A549 (cell line): ENCODE results near the gene PDSS2. TPM values are rescaled to one million over a fixed set of nuclear protein-coding genes. Genes with fewer than 3 reads are reported as not detected.
"Not testable (repeated sequence)": the region's sequence is repeated elsewhere in the genome, so short reads cannot be mapped to it uniquely, and the experiment has no call there.

Experiments used
- ATAC-seq, 2 experiments: fragments of 200-7000 bp in 1 of 2; fragments of >200 bp in 1 of 2; cut with Nextera tagmentation in 1 of 2; cut with Tn5 transposase in 1 of 2; 3 replicates each; pipeline versions ENCODE4 v1.8.0 to v1.9.1; 2018 to 2020; ENCODE audit warnings: mild to moderate bottlenecking in 1 of 2, moderate library complexity in 1 of 2
- CTCF ChIA-PET: fragments of 300-600 bp; sonication (Branson Sonifier 250); formaldehyde crosslinking; extraction: SDS; loops from one replicate; lab custom pipeline; 2021; ENCODE audit warnings: antibody characterized with exemption, inconsistent platforms; lab: Yijun Ruan, JAX
- POLR2A ChIA-PET: fragments of 350-600 bp; formaldehyde crosslinking; extraction: SDS; loops from one replicate; lab custom pipeline; 2021; ENCODE audit warnings: antibody characterized with exemption, inconsistent platforms; lab: Yijun Ruan, JAX
- DNase-seq, 2 experiments: peaks; one replicate each; pipeline versions ENCODE4 v3.0.0 to v3.0.0-alpha.2; 2011 to 2016; ENCODE audit warnings: low read depth in 1 of 2, low spot score in 1 of 2
- FAIRE-seq: peaks from 2 replicates; lab custom pipeline; 2011; peaks lifted over from hg19 to GRCh38; lab: Jason Lieb, UNC
- H3K27ac ChIP-seq, 2 experiments: fragments of >200 bp; sonication (Bioruptor Twin); formaldehyde crosslinking; 3 replicates each; pipeline ENCODE4 v1.5.1; 2016 to 2017
- H3K4me1 ChIP-seq: fragments of >200 bp; sonication (Bioruptor Twin); formaldehyde crosslinking; 3 replicates; pipeline ENCODE4 v1.6.1; 2016
- H3K4me2 ChIP-seq: fragments of >200 bp; sonication (Bioruptor Twin); formaldehyde crosslinking; 3 replicates; pipeline ENCODE4 v1.6.1; 2016
- H3K4me3 ChIP-seq: fragments of >200 bp; sonication (Bioruptor Twin); formaldehyde crosslinking; 3 replicates; pipeline ENCODE4 v1.5.1; 2016
- H3K9me3 ChIP-seq: fragments of >200 bp; sonication (Bioruptor Twin); formaldehyde crosslinking; 3 replicates; pipeline ENCODE4 v1.6.1; 2016
- BHLHE40 ChIP-seq: IDR thresholded peaks from 2 replicates; pipeline ENCODE4 v1.6.1; 2012; ENCODE audit warnings: low read depth, low read length, inconsistent platforms
- CHD2 ChIP-seq: fragments of 150-350 bp; IDR thresholded peaks from 2 replicates; pipeline ENCODE4 v1.6.1; 2014; ENCODE audit warnings: low read length; ENCODE audit not compliant: partially characterized antibody
- E2F6 ChIP-seq: IDR thresholded peaks from 2 replicates; pipeline ENCODE4 v1.6.1; 2012; ENCODE audit warnings: low read depth, borderline replicate concordance
- JUN ChIP-seq, 2 experiments: fragments of >200 bp; sonication (Bioruptor Twin); formaldehyde crosslinking; IDR thresholded peaks; 2 replicates in 1 of 2; 3 replicates in 1 of 2; pipeline ENCODE4 v1.6.1; 2016 to 2017
- KDM1A ChIP-seq: fragments of 200-600 bp; sonication (generic); IDR thresholded peaks from 2 replicates; pipeline ENCODE4 v1.6.1; 2016; ENCODE audit warnings: low read depth, mild to moderate bottlenecking
- MAZ ChIP-seq: fragments of 150-350 bp; IDR thresholded peaks from 2 replicates; pipeline ENCODE4 v1.6.1; 2014; ENCODE audit warnings: antibody characterized with exemption, low read depth, low read length, borderline replicate concordance
- NFE2L2 ChIP-seq: fragments of 150-350 bp; conservative IDR thresholded peaks from 2 replicates; pipeline ENCODE4 v1.6.1; 2014; ENCODE audit warnings: low read length
- NPAS2 ChIP-seq: fragments of 250-450 bp; sonication (Bioruptor Pico); IDR thresholded peaks from 2 replicates; pipeline ENCODE4 v1.8.0; 2022; ENCODE audit warnings: mild to moderate bottlenecking, moderate library complexity, borderline replicate concordance
- PHF8 ChIP-seq: fragments of 200-600 bp; sonication (generic); IDR thresholded peaks from 2 replicates; pipeline ENCODE4 v1.6.1; 2016; ENCODE audit warnings: low read depth, mild to moderate bottlenecking, antibody characterized with exemption, moderate library complexity, borderline replicate concordance
- RAD21 ChIP-seq, 2 experiments: fragments of >200 bp in 1 of 2; sonication (Bioruptor Twin) in 1 of 2; formaldehyde crosslinking in 1 of 2; IDR thresholded peaks in 1 of 2; conservative IDR thresholded peaks in 1 of 2; 2 replicates in 1 of 2; 3 replicates in 1 of 2; pipeline ENCODE4 v1.6.1; 2012 to 2018; ENCODE audit warnings: inconsistent platforms in 1 of 2
- RARB ChIP-seq: fragments of 250-450 bp; sonication (Bioruptor Pico); IDR thresholded peaks from 2 replicates; pipeline ENCODE4 v1.8.0; 2021; ENCODE audit warnings: mild to moderate bottlenecking, moderate library complexity
- RFX5 ChIP-seq: fragments of 450-650 bp; IDR thresholded peaks from 2 replicates; pipeline ENCODE4 v1.7.1; 2014; ENCODE audit warnings: antibody characterized with exemption, mild to moderate bottlenecking, moderate library complexity
- SMC3 ChIP-seq: fragments of >200 bp; sonication (Bioruptor Twin); formaldehyde crosslinking; IDR thresholded peaks from 3 replicates; pipeline ENCODE4 v1.6.1; 2018; ENCODE audit warnings: inconsistent platforms
- ZFP36 ChIP-seq: fragments of 450-650 bp; IDR thresholded peaks from 2 replicates; pipeline ENCODE4 v1.6.1; 2014; ENCODE audit warnings: borderline replicate concordance; ENCODE audit not compliant: partially characterized antibody
- ZNF302 ChIP-seq: fragments of 250-450 bp; sonication (Bioruptor Pico); IDR thresholded peaks from 2 replicates; pipeline ENCODE4 v1.9.0; 2021; ENCODE audit warnings: inconsistent platforms, mild to moderate bottlenecking, moderate library complexity
- ZSCAN20 ChIP-seq: fragments of 250-450 bp; sonication (Bioruptor Pico); IDR thresholded peaks from 2 replicates; pipeline ENCODE4 v1.8.0; 2022; ENCODE audit warnings: mild to moderate bottlenecking, moderate library complexity
- WGBS: methylation state at CpG from one replicate; pipeline ENCODE4 v1.1.6; 2017; ENCODE audit errors: missing lambda C conversion rate; 5-methylcytosine and 5-hydroxymethylcytosine counted together
- polyA plus RNA-seq, 4 experiments: library from polyadenylated mRNA; depleted of rRNA in 3 of 4; stranded (reverse); fragments of >200 nt; fragmentation: RNase III in 1 of 4; extraction: RNeasy Plus Mini Kit Qiagen cat#74134 plus additional on column Dnase treatment in 1 of 4; gene quantifications; 2 replicates in 3 of 4; 3 replicates in 1 of 4; pipeline ENCODE4 v1.2.3, GENCODE V29; 2011 to 2017
- TF ChIP-seq, protein P1 (sequence below): fragments of 150-350 bp; IDR thresholded peaks from 2 replicates; pipeline ENCODE4 v1.6.1; 2014; ENCODE audit warnings: low read depth, mild to moderate bottlenecking, low read length
- TF ChIP-seq, protein P2 (sequence below): fragments of >200 bp; sonication (Bioruptor Twin); formaldehyde crosslinking; IDR thresholded peaks from 3 replicates; pipeline ENCODE4 v1.6.1; 2016
- TF ChIP-seq, protein P3 (sequence below): fragments of 450-650 bp; IDR thresholded peaks from 2 replicates; pipeline ENCODE4 v1.6.1; 2014; ENCODE audit warnings: antibody characterized with exemption
- TF ChIP-seq, protein P4 (sequence below): IDR thresholded peaks from 2 replicates; pipeline ENCODE4 v1.6.1; 2012
- TF ChIP-seq, protein P5 (sequence below): fragments of >200 bp; sonication (Bioruptor Twin); formaldehyde crosslinking; IDR thresholded peaks from 3 replicates; pipeline ENCODE4 v1.5.1; 2016

Gene PDSS2
- polyA plus RNA-seq, 2 of the 4 experiments (the other 2 are of a cell fraction): 7.2 to 17.3 TPM

DNA sequence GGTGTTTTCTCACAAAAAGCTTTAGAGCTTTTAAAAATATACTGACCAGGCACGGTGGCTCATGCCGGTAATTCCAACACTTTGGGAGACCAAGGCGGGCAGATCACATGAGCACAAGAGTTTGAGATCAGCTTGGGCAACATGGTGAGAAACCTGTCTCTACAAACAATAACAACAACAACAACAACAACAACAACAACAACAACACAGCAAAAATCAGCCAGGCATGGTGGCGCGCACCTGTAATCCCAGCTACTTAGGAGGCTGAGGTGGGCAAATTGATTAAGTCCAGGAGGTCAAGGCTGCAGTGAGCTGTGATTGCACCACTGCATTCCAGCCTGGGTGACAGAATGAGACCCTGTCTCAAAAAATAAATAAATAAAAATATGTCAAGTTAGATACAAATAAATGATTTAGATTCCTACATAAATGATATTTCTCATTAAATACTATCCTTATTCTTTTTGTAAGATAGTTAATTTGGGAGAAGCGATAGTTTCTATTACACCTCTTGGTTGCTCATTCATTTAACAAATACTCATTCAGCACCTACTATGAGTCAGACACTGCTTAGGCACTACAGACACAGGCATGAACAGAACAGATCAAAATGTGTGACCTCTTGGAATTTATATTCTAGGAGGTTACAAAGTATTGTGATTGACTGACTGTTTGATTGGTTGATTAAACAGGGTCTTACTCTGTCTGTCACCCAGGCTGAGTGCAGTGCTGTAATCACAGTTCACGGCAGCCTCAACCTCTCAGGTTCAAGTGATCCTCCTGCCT, 260.5 kb downstream of the PDSS2 start:
- CTCF ChIA-PET: no interaction called here
- Histone ChIP-seq H3K4me2 (no peak overlapping the region), H3K27ac (no peak overlapping the region), H3K4me3 (no peak overlapping the region), H3K4me1 (no peaks in the 10 kb centered on the region), H3K9me3 (no peaks in the 10 kb centered on the region)
- POLR2A ChIA-PET: no interaction called here
- FAIRE-seq (no peak), DNase-seq (no peak), ATAC-seq (no peak)
- TF ChIP-seq, protein P1, sequence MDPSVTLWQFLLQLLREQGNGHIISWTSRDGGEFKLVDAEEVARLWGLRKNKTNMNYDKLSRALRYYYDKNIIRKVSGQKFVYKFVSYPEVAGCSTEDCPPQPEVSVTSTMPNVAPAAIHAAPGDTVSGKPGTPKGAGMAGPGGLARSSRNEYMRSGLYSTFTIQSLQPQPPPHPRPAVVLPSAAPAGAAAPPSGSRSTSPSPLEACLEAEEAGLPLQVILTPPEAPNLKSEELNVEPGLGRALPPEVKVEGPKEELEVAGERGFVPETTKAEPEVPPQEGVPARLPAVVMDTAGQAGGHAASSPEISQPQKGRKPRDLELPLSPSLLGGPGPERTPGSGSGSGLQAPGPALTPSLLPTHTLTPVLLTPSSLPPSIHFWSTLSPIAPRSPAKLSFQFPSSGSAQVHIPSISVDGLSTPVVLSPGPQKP: no peak
- TF ChIP-seq RAD21 (conservative IDR thresholded peaks at IDR 0.05 in 1 of 2, IDR thresholded peaks at IDR 0.05 in 1 of 2) (no peak), ZFP36 (no peak), BHLHE40 (no peak), NFE2L2 (no peak), CHD2 (no peak), PHF8 (no peak), KDM1A (no peak), ZNF302 (no peak), NPAS2 (CRISPR knock-in tag) (no peak), E2F6 (no peak), SMC3 (no peak), MAZ (no peak), ZSCAN20 (CRISPR knock-in tag) (no peak), RARB (no peak), RFX5 (no peak)
- TF ChIP-seq, protein P2, sequence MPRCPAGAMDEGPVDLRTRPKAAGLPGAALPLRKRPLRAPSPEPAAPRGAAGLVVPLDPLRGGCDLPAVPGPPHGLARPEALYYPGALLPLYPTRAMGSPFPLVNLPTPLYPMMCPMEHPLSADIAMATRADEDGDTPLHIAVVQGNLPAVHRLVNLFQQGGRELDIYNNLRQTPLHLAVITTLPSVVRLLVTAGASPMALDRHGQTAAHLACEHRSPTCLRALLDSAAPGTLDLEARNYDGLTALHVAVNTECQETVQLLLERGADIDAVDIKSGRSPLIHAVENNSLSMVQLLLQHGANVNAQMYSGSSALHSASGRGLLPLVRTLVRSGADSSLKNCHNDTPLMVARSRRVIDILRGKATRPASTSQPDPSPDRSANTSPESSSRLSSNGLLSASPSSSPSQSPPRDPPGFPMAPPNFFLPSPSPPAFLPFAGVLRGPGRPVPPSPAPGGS: no peak
- TF ChIP-seq, protein P3, sequence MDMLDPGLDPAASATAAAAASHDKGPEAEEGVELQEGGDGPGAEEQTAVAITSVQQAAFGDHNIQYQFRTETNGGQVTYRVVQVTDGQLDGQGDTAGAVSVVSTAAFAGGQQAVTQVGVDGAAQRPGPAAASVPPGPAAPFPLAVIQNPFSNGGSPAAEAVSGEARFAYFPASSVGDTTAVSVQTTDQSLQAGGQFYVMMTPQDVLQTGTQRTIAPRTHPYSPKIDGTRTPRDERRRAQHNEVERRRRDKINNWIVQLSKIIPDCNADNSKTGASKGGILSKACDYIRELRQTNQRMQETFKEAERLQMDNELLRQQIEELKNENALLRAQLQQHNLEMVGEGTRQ: no peak
- TF ChIP-seq, protein P4, sequence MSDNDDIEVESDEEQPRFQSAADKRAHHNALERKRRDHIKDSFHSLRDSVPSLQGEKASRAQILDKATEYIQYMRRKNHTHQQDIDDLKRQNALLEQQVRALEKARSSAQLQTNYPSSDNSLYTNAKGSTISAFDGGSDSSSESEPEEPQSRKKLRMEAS: no peak
- TF ChIP-seq, protein P5, sequence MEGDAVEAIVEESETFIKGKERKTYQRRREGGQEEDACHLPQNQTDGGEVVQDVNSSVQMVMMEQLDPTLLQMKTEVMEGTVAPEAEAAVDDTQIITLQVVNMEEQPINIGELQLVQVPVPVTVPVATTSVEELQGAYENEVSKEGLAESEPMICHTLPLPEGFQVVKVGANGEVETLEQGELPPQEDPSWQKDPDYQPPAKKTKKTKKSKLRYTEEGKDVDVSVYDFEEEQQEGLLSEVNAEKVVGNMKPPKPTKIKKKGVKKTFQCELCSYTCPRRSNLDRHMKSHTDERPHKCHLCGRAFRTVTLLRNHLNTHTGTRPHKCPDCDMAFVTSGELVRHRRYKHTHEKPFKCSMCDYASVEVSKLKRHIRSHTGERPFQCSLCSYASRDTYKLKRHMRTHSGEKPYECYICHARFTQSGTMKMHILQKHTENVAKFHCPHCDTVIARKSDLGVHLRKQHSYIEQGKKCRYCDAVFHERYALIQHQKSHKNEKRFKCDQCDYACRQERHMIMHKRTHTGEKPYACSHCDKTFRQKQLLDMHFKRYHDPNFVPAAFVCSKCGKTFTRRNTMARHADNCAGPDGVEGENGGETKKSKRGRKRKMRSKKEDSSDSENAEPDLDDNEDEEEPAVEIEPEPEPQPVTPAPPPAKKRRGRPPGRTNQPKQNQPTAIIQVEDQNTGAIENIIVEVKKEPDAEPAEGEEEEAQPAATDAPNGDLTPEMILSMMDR: no peak
- 94% methylated on average over 7 of the region's 7 CpGs for WGBS

- FAIRE-seq: no peak
- Histone ChIP-seq H3K9me3 (no peaks in the 10 kb centered on the region), H3K27ac (no peak overlapping the region), H3K4me3 (no peak overlapping the region), H3K4me2 (no peak overlapping the region), H3K4me1 (no peaks in the 10 kb centered on the region)
- TF ChIP-seq KDM1A (no peak), JUN (IDR thresholded peaks at IDR 0.05) (no peak)
- no peak for ATAC-seq
- no peak for DNase-seq
- ChIA-PET POLR2A (no interaction called here), CTCF (no interaction called here)
- WGBS: 77% methylated on average over 3 of the region's 3 CpGs
These were observed 263.2 kb downstream of the PDSS2 start for GRCh38 chr6:107196152-107196551.

DNA sequence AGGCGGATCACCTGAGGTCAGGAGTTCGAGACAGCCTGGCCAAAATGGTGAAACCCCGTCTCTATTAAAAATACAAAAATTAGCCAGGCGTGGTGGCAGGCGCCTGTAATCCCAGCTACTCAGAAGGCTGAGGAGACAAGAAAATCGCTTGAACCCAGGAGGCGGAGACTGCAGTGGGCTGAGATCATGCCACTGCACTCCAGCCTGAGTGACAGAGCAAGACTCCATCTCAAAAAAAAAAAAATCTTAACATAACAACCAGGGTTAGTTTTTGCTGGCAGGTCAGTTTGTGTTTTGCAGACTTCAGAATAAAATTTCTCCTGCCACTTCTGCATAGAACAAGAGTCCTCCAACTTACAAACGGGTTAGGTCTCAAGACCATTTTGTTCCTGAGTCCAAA, 264.6 kb downstream of the PDSS2 start:
- H3K4me3 ChIP-seq, H3K27ac ChIP-seq, FAIRE-seq, POLR2A ChIA-PET, DNase-seq, ATAC-seq, CTCF ChIA-PET, H3K4me2 ChIP-seq, H3K4me1 ChIP-seq, H3K9me3 ChIP-seq: not testable (repeated sequence)
- WGBS: 93% methylated on average over 8 of the region's 8 CpGs
